ENCODE results near the gene SLC8A1. TPM values are rescaled to one million over a fixed set of nuclear protein-coding genes. Genes with fewer than 3 reads are reported as not detected.
A peak's percentile ranks its signal among the peaks of the same experiment; 100 is the strongest.

Gene SLC8A1
- total RNA-seq, 1 donor from 2014 or later, result 9.6 TPM

- peaks cover 38% of the 10 kb centered on the region for H3K4me1 ChIP-seq
- no peaks in the 10 kb centered on the region for H3K9me3 Mint-ChIP-seq
- H4K20me1 ChIP-seq (ENCODE audit: low read depth), result no peaks in the 10 kb centered on the region
- H3K4me3 Mint-ChIP-seq, result no peak overlapping the region
- peaks cover 1% of the 10 kb centered on the region for H3K36me3 Mint-ChIP-seq
- peaks cover 33% of the 10 kb centered on the region for H3K4me1 Mint-ChIP-seq
- H3K27me3 ChIP-seq, result no peaks in the 10 kb centered on the region
- no peak overlapping the region for H3K4me3 ChIP-seq
- peak; percentile 17 for DNase-seq (ENCODE audit: low spot score)
- no peaks in the 10 kb centered on the region for H3K36me3 ChIP-seq
- H3K4me2 ChIP-seq, result peak overlapping the region; percentile 1
- TF ChIP-seq CTCF (IDR thresholded peaks at IDR 0.05), result no peak
- peaks cover 5% of the 10 kb centered on the region for H3K27me3 Mint-ChIP-seq (ENCODE audit: insufficient read depth, low read depth)
- no peak overlapping the region for H3K27ac Mint-ChIP-seq
- H3K9ac ChIP-seq, result no peak overlapping the region
- H3F3A ChIP-seq (ENCODE audit: low read depth), result peaks cover 11% of the 10 kb centered on the region
- no peak overlapping the region for H2AFZ ChIP-seq (replicated peaks)
- no peaks in the 10 kb centered on the region for H3K9me3 ChIP-seq (ENCODE audit: low read depth)
- no peaks in the 10 kb centered on the region for H3K79me2 ChIP-seq (ENCODE audit: low read depth)
- no peak overlapping the region for H3K27ac ChIP-seq
Observed at GRCh38 chr2:40102447-40102846, 349.4 kb downstream of the SLC8A1 start.

GRCh38 chr2:40101131-40101575, 350.7 kb downstream of the SLC8A1 start:
- no peaks in the 10 kb centered on the region for H3K9me3 ChIP-seq (ENCODE audit: low read depth)
- H3K27me3 ChIP-seq, result no peaks in the 10 kb centered on the region
- peaks cover 11% of the 10 kb centered on the region for H3F3A ChIP-seq (ENCODE audit: low read depth)
- peak overlapping the region; percentile 33 for H3K4me2 ChIP-seq
- H3K4me1 ChIP-seq, result peaks cover 38% of the 10 kb centered on the region
- H3K4me3 ChIP-seq, result no peak overlapping the region
- no peak overlapping the region for H3K9ac ChIP-seq
- H2AFZ ChIP-seq (replicated peaks), result no peak overlapping the region
- no peaks in the 10 kb centered on the region for H3K79me2 ChIP-seq (ENCODE audit: low read depth)
- Mint-ChIP-seq H3K9me3 (no peaks in the 10 kb centered on the region), H3K4me3 (no peak overlapping the region), H3K4me1 (peaks cover 33% of the 10 kb centered on the region), H3K36me3 (no peaks in the 10 kb centered on the region), H3K27ac (no peak overlapping the region), H3K27me3 (ENCODE audit: insufficient read depth, low read depth) (peaks cover 5% of the 10 kb centered on the region)
- H3K27ac ChIP-seq, result no peak overlapping the region
- TF ChIP-seq EZH2phosphoT487 (IDR thresholded peaks at IDR 0.05), result no peak
- no peak for TF ChIP-seq CTCF (IDR thresholded peaks at IDR 0.05)
- no peak for TF ChIP-seq EZH2 (IDR thresholded peaks at IDR 0.05)
- H3K36me3 ChIP-seq, result no peaks in the 10 kb centered on the region
- no peaks in the 10 kb centered on the region for H4K20me1 ChIP-seq (ENCODE audit: low read depth)
- peak; percentile 48 for DNase-seq (ENCODE audit: low spot score)

DNA sequence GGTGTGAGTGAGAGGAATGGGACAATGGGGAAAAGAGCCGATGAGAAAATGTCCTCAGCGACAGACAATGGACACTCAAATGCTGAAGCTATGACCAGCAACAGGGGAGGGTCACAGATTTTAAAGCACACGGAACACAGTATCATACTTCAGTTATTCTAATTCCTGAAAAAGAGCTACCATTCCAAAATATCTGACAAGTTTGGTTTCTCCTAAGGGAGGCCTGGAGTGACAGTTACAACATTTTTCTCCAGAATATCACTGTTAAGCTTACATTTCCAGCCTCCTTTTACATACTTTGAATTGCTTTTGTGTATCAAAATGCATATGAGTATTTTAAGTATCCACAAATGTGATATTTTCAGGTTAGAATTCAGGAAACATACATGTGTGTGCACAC, 351.2 kb downstream of the SLC8A1 start:
- TF ChIP-seq EZH2 (IDR thresholded peaks at IDR 0.05) (no peak), EZH2phosphoT487 (IDR thresholded peaks at IDR 0.05) (no peak), CTCF (IDR thresholded peaks at IDR 0.05) (no peak)
- H3K4me3 ChIP-seq, result no peak overlapping the region
- H2AFZ ChIP-seq (replicated peaks), result no peak overlapping the region
- no peak overlapping the region for H3K4me3 Mint-ChIP-seq
- no peaks in the 10 kb centered on the region for H3K9me3 Mint-ChIP-seq
- DNase-seq (ENCODE audit: low spot score), result no peak
- peaks cover 38% of the 10 kb centered on the region for H3K4me1 ChIP-seq
- H3K27ac ChIP-seq, result no peak overlapping the region
- H3K9me3 ChIP-seq (ENCODE audit: low read depth), result no peaks in the 10 kb centered on the region
- no peaks in the 10 kb centered on the region for H4K20me1 ChIP-seq (ENCODE audit: low read depth)
- H3K27ac Mint-ChIP-seq, result no peak overlapping the region
- no peaks in the 10 kb centered on the region for H3K27me3 ChIP-seq
- peaks cover 2% of the 10 kb centered on the region for H3K27me3 Mint-ChIP-seq (ENCODE audit: insufficient read depth, low read depth)
- no peaks in the 10 kb centered on the region for H3K36me3 Mint-ChIP-seq
- H3K4me2 ChIP-seq, result peak overlapping the region; percentile 33
- H3K36me3 ChIP-seq, result no peaks in the 10 kb centered on the region
- no peaks in the 10 kb centered on the region for H3K79me2 ChIP-seq (ENCODE audit: low read depth)
- peaks cover 33% of the 10 kb centered on the region for H3K4me1 Mint-ChIP-seq
- H3F3A ChIP-seq (ENCODE audit: low read depth), result peaks cover 11% of the 10 kb centered on the region
- no peak overlapping the region for H3K9ac ChIP-seq

Measured in neural progenitor cell (in vitro differentiated cells).